Muscle of leg (tissue), 11 donors: ENCODE data around the gene FNDC3B. TPM values are rescaled to one million over a fixed set of nuclear protein-coding genes. Genes with fewer than 3 reads are reported as not detected.

ENCODE experiments used
- DNase-seq: peaks from one replicate; pipeline ENCODE4 v3.0.0; 2013
- H3K27ac ChIP-seq: one replicate; pipeline ENCODE4 v1.5.1; 2013; ENCODE audit warnings: mild to moderate bottlenecking, low read length, control low read depth
- H3K27me3 ChIP-seq: one replicate; pipeline ENCODE4 v1.6.1; 2013; ENCODE audit warnings: low read length; ENCODE audit not compliant: control insufficient read depth, insufficient read depth
- H3K36me3 ChIP-seq: one replicate; pipeline ENCODE4 v1.6.1; 2013; ENCODE audit warnings: low read length; ENCODE audit not compliant: control insufficient read depth, insufficient read depth
- H3K4me1 ChIP-seq: one replicate; pipeline ENCODE4 v1.6.1; 2013; ENCODE audit warnings: low read length; ENCODE audit not compliant: control insufficient read depth, insufficient read depth
- H3K4me3 ChIP-seq: one replicate; pipeline ENCODE4 v1.5.1; 2013; ENCODE audit warnings: low read length, control low read depth
- H3K9me3 ChIP-seq: replicated peaks from 2 replicates; pipeline ENCODE4 v1.6.1; 2013; ENCODE audit warnings: low read depth, low read length; ENCODE audit not compliant: control insufficient read depth
- WGBS: methylation state at CpG from one replicate; pipeline ENCODE4 v1.1.5; 2013; ENCODE audit warnings: missing lambda C conversion rate; ENCODE audit not compliant: insufficient coverage; 5-methylcytosine and 5-hydroxymethylcytosine counted together
- polyA plus RNA-seq, 8 donors: library from polyadenylated mRNA; unstranded; fragments of 120-200 nt; gene quantifications; one replicate each; pipeline versions ENCODE4 v1.2.1 to v1.2.3, GENCODE V29; 2013; ENCODE audit warnings: inconsistent platforms in 1 of 8, low replicate concordance in 1 of 8; ENCODE audit not compliant: insufficient read length in 8 of 8, insufficient read depth in 1 of 8
- total RNA-seq: library from RNA; stranded (reverse); fragments of 120-200 nt; gene quantifications from one replicate; pipeline ENCODE4 v1.2.4, GENCODE V29; 2013

Gene FNDC3B
- total and polyA plus RNA-seq, 9 donors: 35.1 to 98.8 (median 58.3) TPM

DNA sequence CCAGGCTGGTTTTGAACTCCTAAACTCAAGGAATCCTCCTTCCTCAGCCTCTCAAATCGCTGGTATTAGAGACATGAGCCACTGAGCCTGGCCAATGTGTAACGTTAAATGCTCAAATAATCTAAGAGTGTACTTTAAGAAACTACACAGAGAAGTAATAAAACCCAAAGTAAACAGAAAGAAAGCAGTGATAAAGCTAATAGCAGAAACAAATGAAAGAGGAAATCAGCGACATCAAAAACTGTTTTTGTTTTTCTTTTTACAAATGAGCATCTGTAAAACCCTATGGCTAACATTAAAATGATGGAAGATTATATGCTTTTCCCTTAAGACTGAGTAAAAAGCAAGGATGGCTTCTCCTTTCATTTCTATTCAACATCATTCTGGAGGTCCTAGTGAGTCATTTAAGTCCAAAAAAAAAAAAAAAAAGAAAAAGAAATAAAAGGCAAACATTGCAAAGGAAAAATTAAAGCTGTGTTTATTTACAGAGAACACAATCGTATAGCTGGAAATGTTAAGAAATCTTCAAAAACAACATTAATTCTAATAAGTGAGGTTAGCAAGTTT, 36.8 kb upstream of the FNDC3B start:
- H3K4me3 ChIP-seq: no peak overlapping the region
- H3K36me3 ChIP-seq: no peaks in the 10 kb centered on the region
- no peaks in the 10 kb centered on the region for H3K4me1 ChIP-seq
- no peak for DNase-seq
- no peaks in the 10 kb centered on the region for H3K27me3 ChIP-seq
- no peak overlapping the region for H3K27ac ChIP-seq
- WGBS: no CpG with 5 or more reads among the region's 4 CpGs
- H3K9me3 ChIP-seq: no peaks in the 10 kb centered on the region

DNA sequence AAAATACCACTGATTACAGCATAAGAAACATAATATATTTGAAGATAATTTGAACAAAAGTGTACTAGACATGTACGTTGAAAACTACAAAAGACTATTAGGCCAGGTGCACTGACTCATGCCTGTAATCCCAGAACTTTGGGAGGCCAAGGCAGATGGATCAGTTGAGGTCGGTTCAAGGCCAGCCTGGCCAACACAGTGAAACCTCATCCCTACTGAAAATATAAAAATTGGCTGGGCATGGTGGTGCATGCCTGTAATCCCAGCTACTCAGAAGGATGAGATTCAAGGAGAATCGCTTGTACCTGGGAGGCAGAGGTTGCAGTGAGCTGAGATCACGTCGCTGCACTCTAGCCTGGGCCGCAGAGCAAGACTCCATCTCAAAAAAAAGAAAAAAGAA, 36.2 kb upstream of the FNDC3B start:
- no CpG with 5 or more reads among the region's 6 CpGs for WGBS
- no peak overlapping the region for H3K27ac ChIP-seq

GRCh38 chr3:172007065-172007370, 32.4 kb upstream of the FNDC3B start:
- Histone ChIP-seq H3K9me3 (no peaks in the 10 kb centered on the region), H3K27me3 (no peaks in the 10 kb centered on the region), H3K27ac (no peak overlapping the region), H3K4me1 (no peaks in the 10 kb centered on the region), H3K4me3 (no peak overlapping the region), H3K36me3 (no peaks in the 10 kb centered on the region)
- DNase-seq: no peak

More for the DNA sequence above, 36.2 kb upstream of the FNDC3B start:
- Histone ChIP-seq H3K27me3 (no peaks in the 10 kb centered on the region), H3K4me1 (no peaks in the 10 kb centered on the region), H3K36me3 (no peaks in the 10 kb centered on the region), H3K4me3 (no peak overlapping the region), H3K9me3 (no peaks in the 10 kb centered on the region)
- no peak for DNase-seq

DNA sequence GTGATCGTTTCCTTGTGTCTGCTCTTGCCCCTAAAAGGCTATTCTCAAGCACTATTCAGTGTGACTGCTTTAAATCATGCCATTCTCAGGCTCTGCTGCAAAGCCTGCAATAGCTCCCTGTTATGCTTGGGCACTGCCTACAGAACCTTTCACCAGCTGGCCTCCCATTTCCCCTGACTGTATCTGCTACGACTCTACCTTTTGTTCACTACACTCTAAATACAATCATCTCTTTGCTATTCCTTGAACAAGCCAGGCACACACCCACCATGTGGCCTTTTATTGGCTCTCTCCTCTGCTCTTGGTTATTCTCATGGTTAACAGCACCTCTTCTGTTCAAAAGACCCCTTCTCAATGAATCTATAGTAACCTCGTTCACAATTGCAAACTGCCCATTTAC, 29.6 kb upstream of the FNDC3B start:
- no peak for DNase-seq
- no peak overlapping the region for H3K27ac ChIP-seq
- H3K4me1 ChIP-seq: no peaks in the 10 kb centered on the region
- no peak overlapping the region for H3K4me3 ChIP-seq
- 33% methylated on average over 2 of the region's 3 CpGs for WGBS
- H3K36me3 ChIP-seq: no peaks in the 10 kb centered on the region
- H3K9me3 ChIP-seq: no peaks in the 10 kb centered on the region
- H3K27me3 ChIP-seq: peaks cover 2% of the 10 kb centered on the region

DNA sequence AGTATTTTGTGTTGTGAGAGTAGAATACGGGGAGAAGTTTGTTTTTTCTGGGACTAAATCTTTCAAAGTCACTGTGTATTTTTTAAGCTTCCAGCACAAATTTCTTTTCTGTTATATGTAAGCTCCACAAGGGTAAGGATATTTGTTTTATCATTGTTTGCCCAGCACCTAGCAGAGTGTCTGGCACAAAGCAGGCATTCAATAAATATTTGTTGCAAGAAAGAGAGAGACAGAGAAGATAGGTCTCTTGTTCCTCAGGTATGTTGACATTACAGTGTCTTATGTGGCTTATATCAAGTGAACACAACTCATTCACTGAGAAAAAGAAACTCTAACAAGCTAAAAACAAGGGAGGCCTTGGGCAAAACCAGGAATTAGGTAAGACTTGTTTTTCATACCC, 26.6 kb upstream of the FNDC3B start:
- WGBS: no CpG with 5 or more reads among the region's 1 CpG
- Histone ChIP-seq H3K27me3 (peaks cover 2% of the 10 kb centered on the region), H3K27ac (no peak overlapping the region), H3K9me3 (no peaks in the 10 kb centered on the region), H3K4me1 (no peaks in the 10 kb centered on the region), H3K36me3 (no peaks in the 10 kb centered on the region), H3K4me3 (no peak overlapping the region)
- no peak for DNase-seq

GRCh38 chr3:172014145-172014544, 25.2 kb upstream of the FNDC3B start:
- Histone ChIP-seq H3K27ac (no peak overlapping the region), H3K4me3 (no peak overlapping the region), H3K9me3 (no peaks in the 10 kb centered on the region), H3K4me1 (no peaks in the 10 kb centered on the region), H3K36me3 (no peaks in the 10 kb centered on the region), H3K27me3 (peaks cover 2% of the 10 kb centered on the region)
- DNase-seq: no peak
- 50% methylated on average over 1 of the region's 5 CpGs for WGBS

DNA sequence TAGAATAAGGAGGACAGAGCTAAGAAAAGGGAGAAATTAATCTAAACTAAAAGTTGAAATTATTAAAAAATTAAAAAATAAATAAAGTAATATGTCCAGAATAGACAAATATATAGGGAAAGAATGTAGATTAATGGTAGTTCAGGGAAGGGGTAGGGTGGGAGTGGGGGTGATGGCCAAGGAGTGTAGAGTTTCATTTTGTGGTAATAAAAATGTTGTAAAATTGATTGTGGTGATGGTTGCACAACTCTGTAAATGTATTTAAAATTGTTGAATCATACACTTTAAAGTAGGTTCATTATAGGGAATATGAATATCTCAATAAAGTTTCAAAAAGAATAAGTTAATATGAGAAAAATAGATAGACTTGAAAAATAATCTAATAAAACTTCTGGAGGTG, 21.0 kb upstream of the FNDC3B start:
- H3K27me3 ChIP-seq: no peaks in the 10 kb centered on the region
- H3K27ac ChIP-seq: no peak overlapping the region
- no peak overlapping the region for H3K4me3 ChIP-seq
- no peaks in the 10 kb centered on the region for H3K36me3 ChIP-seq
- H3K9me3 ChIP-seq: no peaks in the 10 kb centered on the region
- no peak for DNase-seq
- no peaks in the 10 kb centered on the region for H3K4me1 ChIP-seq

DNA sequence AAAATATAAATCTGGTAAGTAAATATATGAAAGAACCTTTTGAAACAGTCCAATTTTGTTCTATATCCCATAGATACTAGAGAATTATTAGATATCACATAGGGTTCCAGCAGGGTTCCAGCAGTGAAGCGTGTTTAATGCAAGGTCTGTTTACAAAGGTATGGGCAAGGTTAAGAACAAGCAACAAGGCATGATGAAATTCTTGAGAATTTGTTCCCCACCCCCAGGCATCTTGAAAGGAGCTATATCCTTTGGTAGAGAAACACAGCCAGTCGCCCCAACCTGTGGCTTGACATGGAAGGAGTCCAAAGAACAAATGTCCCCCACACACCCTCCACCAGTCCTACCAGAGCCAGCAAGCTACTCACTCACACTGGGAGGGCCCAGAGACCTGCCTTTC, 18.6 kb upstream of the FNDC3B start:
- Histone ChIP-seq H3K27me3 (no peaks in the 10 kb centered on the region), H3K9me3 (no peaks in the 10 kb centered on the region), H3K4me3 (no peak overlapping the region), H3K36me3 (no peaks in the 10 kb centered on the region), H3K4me1 (no peaks in the 10 kb centered on the region), H3K27ac (no peak overlapping the region)
- WGBS: no CpG with 5 or more reads among the region's 2 CpGs
- DNase-seq: no peak

- Histone ChIP-seq H3K4me1 (no peaks in the 10 kb centered on the region), H3K9me3 (no peaks in the 10 kb centered on the region), H3K4me3 (no peak overlapping the region), H3K27me3 (no peaks in the 10 kb centered on the region), H3K27ac (no peak overlapping the region), H3K36me3 (no peaks in the 10 kb centered on the region)
- WGBS: no CpG with 5 or more reads among the region's 1 CpG
- no peak for DNase-seq
Observed at GRCh38 chr3:172021164-172021563, 18.2 kb upstream of the FNDC3B start.

- DNase-seq: no peak
- H3K9me3 ChIP-seq: no peaks in the 10 kb centered on the region
- WGBS: 80% methylated on average over 1 of the region's 4 CpGs
- no peak overlapping the region for H3K27ac ChIP-seq
- no peaks in the 10 kb centered on the region for H3K27me3 ChIP-seq
- H3K4me1 ChIP-seq: no peaks in the 10 kb centered on the region
- no peaks in the 10 kb centered on the region for H3K36me3 ChIP-seq
- no peak overlapping the region for H3K4me3 ChIP-seq
Observed at GRCh38 chr3:172021859-172022258, 17.5 kb upstream of the FNDC3B start.

DNA sequence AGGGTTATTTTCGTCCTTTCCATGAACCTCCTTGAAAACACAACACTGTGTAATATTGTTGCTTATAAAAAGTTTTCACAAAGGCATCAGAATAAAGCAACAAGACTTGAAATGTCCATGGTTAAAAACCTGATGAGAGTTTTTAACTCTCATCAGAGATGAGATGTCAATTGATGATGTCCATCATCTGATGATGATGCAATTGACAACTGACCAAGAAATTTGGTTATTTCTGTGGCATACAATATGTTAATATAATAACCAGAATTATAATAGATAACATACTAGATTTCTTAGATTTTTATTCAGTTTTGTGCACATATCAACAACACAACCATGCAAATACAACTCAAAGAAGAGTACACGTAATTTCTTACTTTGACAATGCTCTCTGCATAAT, 15.5 kb upstream of the FNDC3B start:
- Histone ChIP-seq H3K36me3 (no peaks in the 10 kb centered on the region), H3K27me3 (no peaks in the 10 kb centered on the region), H3K4me3 (no peak overlapping the region), H3K27ac (no peak overlapping the region), H3K4me1 (no peaks in the 10 kb centered on the region), H3K9me3 (no peaks in the 10 kb centered on the region)
- WGBS: no CpG with 5 or more reads among the region's 2 CpGs
- no peak for DNase-seq
